Cardiac fibroblast (primary cell): ENCODE results near the gene THRB.
A peak's percentile ranks its signal among the peaks of the same experiment; 100 is the strongest.

Source experiments
- DNase-seq, 2 donors: peaks; one replicate each; pipeline versions ENCODE4 v3.0.0 to v3.0.0-alpha.2; 2010; ENCODE audit warnings: low read depth in 2 of 2
- H3K4me3 ChIP-seq, 2 donors: replicated peaks in 1 of 2; 1 replicate in 1 of 2; 2 replicates in 1 of 2; pipeline ENCODE4 v1.5.1; 2011; ENCODE audit warnings: low read depth in 2 of 2, low read length in 2 of 2, mild to moderate bottlenecking in 2 of 2, moderate library complexity in 1 of 2
- CTCF ChIP-seq: IDR thresholded peaks from one replicate; pipeline ENCODE4 v1.5.1; 2011; ENCODE audit warnings: low read depth, mild to moderate bottlenecking, low read length, inconsistent platforms

The THRB gene

GRCh38 chr3:24222165-24222805 lies 272.4 kb downstream of the THRB start:
- no peak overlapping the region for H3K4me3 ChIP-seq
- DNase-seq = peak in 1 of 2 donors; percentile 36
- no peak for TF ChIP-seq CTCF

GRCh38 chr3:24220859-24221657 lies 273.6 kb downstream of the THRB start:
- peak; percentile 91 to 95 for DNase-seq
- TF ChIP-seq CTCF = no peak
- H3K4me3 ChIP-seq = no peak overlapping the region

GRCh38 chr3:24215502-24215901 lies 279.1 kb downstream of the THRB start:
- no peak overlapping the region for H3K4me3 ChIP-seq
- no peak for TF ChIP-seq CTCF
- no peak for DNase-seq

GRCh38 chr3:24211381-24211780 lies 283.3 kb downstream of the THRB start:
- no peak for TF ChIP-seq CTCF
- no peak for DNase-seq
- H3K4me3 ChIP-seq = no peak overlapping the region

GRCh38 chr3:24202071-24202470 lies 292.6 kb downstream of the THRB start:
- no peak overlapping the region for H3K4me3 ChIP-seq
- DNase-seq = no peak
- no peak for TF ChIP-seq CTCF

- H3K4me3 ChIP-seq = no peak overlapping the region
- no peak for TF ChIP-seq CTCF
- peak in 1 of 2 donors; percentile 8 for DNase-seq
These were observed 293.3 kb downstream of the THRB start for GRCh38 chr3:24201301-24201700.
